ENCODE results near the gene WLS. TPM values are rescaled to one million over a fixed set of nuclear protein-coding genes. Genes with fewer than 3 reads are reported as not detected.

The WLS gene
- total RNA-seq, result 108 and 163 TPM in 2 replicates

GRCh38 chr1:68232289-68233148 is at the start of gene WLS:
WLS (minus strand) TSS chr1:68232523; CDS start chr1:68232299, 224 bp downstream.

Other genes starting within 250 kb of the WLS start
- gene DIRAS3, start 181.9 kb downstream of the WLS start, total RNA-seq, result 3.3 and 8.8 TPM in 2 replicates
- gene RPE65, start 217.4 kb upstream of the WLS start, total RNA-seq, result not detected in 2 replicates